NCI-H128 (cell line): ENCODE measurements around the gene SIN3B.

ENCODE experiments used
- DNase-seq: peaks from one replicate; lab custom pipeline; 2025; ENCODE audit not compliant: unreplicated experiment; lab: John Stamatoyannopoulos, UW

The SIN3B gene

GRCh38 chr19:16825312-16826052, 3.7 kb upstream of the SIN3B start:
- DNase-seq: no peak

GRCh38 chr19:16829822-16830289, 658 bp downstream of the SIN3B start:
- no peak for DNase-seq

GRCh38 chr19:16830679-16831078, 1.5 kb downstream of the SIN3B start:
- no peak for DNase-seq

GRCh38 chr19:16831531-16831930, 2.3 kb downstream of the SIN3B start:
- no peak for DNase-seq

DNA sequence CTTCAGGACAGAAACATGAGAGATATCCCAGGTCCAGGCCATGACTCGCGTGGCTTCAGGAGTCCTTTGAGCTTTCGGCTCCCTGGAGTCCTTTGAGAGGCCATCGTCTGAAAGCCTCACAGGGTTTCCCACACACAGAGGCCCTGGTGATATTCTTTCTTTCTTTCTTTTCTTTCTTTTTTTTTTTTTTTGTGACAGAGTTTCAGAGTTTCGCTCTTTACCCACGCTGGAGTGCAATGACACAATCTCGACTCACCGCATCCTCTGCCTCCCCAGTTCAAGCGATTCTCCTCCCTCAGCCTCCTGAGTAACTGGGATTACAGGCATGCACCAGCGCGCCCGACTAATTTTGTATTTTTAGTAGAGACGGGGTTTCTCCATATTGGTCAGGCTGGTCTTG, 5.5 kb downstream of the SIN3B start:
- DNase-seq: no peak

DNA sequence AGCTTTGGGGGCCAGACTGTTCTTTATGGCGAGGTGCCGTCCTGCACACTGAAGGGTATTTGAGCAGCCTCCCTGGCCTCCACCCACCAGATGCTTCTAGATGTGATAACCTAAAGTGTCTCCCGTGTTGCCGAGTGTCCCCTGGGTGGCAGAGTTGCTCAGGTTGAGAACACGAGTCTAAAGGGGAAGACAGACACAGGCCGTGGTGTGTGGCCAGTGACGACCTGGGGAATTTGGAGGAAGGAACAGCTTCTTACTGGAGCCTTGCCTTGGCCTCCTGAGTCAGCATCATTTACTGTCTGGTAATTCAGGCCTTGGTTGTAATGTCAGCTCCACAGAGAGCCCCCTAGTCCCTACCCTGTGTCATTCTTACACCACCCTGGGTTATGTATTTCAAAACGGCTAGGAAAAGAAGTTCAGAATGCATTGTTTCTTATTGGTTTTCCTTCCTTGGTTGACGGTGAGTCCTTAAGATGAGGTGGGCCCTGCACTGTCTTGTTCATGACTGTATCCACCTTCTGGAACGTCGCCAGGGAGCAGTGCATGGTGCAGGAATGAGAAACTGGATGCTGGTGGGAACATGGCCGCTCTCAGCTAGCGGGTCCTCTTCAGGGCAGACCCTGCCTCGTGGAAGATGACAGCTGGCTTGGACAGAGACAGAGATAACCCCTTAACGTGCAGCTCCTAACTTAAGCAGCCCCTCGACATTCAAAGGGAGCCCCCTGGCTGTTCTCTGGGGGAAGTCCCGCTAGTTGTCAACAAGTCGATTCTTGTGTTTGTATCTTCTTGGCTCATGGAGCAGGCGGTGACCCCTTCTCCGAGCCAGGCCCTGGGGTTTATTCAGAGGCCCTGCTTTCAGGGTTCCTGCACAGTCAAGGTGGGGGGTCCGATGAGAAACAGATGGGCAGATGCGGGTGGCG, 7.2 kb downstream of the SIN3B start:
- DNase-seq: no peak

DNA sequence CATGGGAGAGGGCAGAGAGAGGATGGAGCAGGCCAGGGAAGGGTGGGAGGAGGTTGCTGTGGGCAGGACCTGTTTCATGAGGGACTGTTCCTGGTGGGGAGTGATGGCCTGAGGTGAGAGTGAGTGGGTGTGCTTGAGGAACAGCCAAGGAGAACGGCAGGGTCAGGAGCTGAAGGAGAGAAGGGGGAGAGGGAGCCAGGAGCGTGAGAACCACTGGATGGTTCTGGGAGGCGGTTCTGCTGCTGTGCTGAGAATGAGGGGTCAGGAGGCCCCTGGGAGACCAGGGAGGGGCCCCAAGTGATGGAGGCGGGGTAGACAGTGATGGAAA, 7.8 kb downstream of the SIN3B start:
- no peak for DNase-seq

GRCh38 chr19:16841391-16841926, 12.3 kb downstream of the SIN3B start:
- DNase-seq: no peak

DNA sequence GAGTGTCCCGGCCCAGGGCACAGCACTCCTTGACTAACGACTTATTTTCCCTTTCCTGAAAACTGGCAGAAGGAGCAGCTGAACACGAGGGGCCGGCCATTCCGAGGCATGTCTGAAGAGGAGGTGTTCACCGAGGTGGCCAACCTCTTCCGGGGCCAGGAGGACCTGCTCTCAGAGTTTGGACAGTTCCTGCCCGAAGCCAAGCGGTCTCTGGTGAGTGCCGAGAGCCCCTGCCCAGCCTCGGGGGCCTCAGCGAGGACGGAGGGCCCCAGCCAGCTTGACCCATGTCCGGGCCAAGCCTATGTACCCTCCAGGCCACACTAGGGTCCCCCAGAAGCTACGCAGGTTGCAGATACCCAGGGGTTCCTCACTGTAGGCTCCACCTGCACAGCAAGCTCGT, 17.7 kb downstream of the SIN3B start:
- no peak for DNase-seq

DNA sequence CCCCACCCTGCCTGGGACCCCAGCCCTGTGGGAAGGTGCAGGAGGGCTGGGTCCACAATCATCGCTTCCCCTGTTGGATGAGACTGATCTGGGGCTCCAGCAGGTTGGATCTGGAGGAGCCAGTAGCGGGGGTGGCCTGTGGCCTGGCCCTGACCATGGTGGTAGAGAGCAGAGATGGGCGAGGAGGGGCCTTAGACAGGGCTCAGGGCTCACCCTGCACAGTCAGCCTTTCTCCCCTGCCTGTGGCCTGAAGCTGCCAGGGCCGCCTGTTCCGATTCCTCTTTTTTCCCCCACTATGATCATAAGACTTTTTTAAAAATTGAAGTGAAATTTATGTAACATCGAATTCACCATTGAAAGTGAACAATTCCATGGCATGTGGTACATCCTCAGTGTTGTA, 18.2 kb downstream of the SIN3B start:
- DNase-seq: no peak

DNA sequence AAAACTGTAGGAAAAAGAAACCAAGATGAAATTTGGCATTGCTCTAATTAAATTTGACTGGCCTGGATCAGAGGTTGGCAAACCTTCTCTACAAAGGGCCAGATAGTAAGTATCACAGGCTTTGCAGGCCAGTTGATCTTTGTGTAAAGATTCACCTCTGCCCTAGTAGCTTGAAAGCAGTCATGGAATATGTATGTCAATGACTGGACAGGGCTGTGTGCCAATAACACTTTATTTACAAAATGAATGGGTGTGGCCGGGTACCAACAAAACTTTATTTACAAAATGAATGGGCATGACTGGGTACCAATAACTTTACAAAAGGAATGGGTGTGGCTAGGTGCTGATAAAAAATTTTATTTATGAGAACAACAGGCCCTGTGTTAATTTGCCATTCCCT, 20.0 kb downstream of the SIN3B start:
- DNase-seq: no peak

DNA sequence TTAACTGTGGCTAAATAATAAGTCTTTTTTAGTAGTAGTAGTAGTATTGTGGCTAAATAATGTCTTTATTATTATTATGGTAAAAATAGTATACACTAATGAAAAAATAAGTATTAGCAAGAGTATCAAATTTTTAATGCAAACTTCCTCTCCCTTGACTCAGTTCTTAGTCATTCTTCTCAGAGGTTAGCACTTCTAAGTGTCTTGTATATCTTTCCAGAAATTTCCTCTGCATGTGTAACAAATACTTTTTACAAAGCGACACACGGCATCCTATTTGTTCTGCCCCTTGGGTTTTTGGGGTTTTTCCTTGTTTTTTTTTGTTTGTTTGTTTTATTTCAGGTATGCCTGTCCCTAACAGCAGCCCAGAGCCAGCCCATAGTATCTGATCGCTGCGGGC, 20.9 kb downstream of the SIN3B start:
- DNase-seq: no peak

DNA sequence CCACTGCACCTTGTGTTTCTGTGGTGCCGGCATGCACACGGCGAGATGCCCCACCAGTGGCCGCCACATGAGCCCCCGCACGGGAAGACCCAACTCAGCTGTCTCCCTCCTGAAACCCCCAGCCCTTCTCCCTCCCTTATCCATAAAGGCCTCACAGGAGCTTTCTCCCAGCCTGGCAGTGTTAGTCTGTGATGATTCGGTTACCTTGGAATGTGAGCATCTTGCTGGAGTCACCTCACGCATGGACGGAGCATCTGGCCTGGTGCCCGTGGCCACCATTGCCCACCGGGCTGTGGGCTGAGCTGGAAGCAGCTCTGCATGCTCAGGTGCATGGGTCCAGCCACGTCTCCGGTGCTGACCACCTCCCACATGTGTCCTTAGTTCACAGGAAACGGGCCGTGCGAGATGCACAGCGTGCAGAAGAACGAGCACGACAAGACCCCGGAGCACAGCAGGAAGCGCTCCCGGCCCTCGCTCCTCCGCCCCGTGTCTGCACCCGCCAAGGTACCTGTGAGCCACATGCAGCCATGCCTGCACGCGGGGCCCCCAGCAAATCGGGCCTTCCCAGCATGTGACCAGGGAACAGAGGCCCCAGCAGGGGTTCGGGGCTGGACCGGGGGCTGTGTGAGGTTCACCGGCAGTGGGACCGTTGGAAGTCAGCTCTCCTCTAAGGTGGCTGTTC, 22.0 kb downstream of the SIN3B start:
- no peak for DNase-seq

- DNase-seq: no peak
Observed at GRCh38 chr19:16853066-16853465, 23.9 kb downstream of the SIN3B start.

DNA sequence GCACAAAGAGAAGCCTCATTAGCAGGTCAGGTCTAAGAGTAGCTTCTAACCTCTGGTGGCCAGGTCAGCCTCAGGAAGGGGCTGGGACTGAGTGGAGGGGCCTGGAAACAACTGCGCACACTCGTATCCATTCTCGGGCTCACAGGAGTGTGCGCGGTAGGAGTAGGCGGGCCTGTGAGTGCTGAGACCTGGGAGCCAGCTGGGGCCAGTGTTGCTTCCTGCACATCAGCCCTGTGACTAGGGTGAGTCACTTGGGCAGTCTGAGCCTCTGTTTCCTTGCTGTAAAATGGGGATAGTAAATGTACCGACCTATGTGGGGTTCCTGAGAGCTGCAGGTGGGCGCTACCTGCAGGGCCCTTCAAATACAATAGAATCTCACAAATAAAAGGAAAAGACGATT, 26.9 kb downstream of the SIN3B start:
- no peak for DNase-seq

DNA sequence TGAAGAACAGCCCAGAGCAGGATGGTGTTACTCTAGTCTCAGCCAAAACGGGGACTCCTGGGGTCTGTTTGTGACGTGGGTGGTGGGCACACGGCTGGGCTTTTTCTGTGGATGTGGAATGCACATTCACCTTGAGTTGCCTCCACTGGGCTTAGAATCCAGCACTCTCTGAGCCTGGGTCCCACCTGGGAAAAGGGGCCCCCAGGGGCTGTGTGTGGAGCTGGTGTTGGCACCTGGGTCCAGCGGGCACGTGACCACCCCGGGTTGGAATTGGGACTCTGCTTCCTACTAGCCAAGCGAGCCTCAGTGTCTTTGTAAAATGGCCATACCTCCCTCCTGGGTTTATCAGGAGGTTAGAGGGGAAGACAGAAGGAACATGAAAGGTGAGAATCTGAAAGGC, 30.4 kb downstream of the SIN3B start:
- no peak for DNase-seq

DNA sequence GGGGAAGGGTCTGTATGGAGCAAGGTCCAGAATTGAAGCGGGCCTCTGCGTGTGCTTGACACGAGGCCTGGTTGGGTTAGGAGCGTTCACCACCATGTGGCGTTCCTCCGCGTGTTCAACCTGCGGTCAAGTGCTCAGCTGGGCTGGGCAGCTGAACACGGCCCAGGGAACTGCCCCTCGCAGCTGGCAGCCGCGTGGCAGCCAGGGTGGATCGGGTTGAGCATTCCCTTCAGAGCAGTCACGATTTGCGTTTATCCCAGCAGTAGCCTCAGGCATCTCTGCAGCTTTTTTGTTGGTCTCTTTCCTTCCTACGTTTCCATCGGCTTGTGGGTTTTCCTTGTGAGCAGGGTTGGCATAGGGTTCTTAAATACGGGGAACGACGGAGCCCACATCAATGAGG, 30.9 kb downstream of the SIN3B start:
- DNase-seq: no peak

GRCh38 chr19:16861011-16861410, 31.8 kb downstream of the SIN3B start:
- DNase-seq: no peak

- DNase-seq: no peak
Observed at GRCh38 chr19:16861834-16862233, 32.6 kb downstream of the SIN3B start.

DNA sequence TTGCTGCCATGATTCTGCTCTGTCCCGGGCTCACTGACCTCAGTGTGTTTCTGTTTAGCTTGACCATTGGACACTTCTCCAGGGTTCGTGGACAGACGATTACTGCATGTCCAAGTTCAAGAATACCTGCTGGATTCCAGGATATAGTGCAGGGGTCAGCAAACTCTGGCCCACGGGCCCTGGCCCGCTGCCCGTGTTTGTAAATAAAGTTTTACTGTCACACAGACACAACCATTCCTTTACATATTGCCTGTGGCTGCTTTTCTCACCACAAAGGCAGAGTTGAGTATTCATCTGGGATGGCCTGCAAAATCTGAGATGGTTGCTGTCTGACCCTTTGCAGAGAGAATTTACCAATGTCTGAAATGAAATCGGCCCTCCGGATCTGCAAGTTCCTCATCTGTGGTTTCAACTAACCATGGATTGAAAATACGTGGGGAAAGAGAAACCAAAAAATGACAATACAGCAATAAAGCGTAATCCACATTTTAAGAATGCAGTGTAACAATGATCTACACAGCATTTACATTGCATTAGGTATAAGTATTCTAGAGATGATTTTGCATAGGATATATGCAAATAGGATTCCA, 33.7 kb downstream of the SIN3B start:
- no peak for DNase-seq

DNA sequence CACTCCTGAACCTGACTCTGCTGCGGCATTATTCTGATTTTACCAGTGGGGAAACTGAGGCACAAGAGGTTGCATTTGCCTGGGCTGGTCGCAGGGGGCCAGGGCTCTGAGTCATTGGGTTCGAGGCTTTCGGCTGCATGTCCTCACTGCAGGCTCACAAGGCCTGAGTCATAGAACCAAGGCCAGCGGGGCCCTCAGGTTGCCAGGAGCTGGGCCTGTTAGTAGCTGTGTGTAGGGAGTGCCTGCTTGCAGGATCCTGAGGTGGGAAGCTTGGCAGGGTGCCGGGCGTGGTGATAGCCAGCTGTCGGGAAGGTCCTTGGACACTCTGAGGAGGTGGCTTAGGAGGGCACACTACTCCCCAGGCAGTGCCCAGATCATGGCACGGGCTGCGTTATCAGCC, 38.0 kb downstream of the SIN3B start:
- DNase-seq: no peak
